Measurements from ENCODE around the gene SLC46A1.

Gene SLC46A1

DNA sequence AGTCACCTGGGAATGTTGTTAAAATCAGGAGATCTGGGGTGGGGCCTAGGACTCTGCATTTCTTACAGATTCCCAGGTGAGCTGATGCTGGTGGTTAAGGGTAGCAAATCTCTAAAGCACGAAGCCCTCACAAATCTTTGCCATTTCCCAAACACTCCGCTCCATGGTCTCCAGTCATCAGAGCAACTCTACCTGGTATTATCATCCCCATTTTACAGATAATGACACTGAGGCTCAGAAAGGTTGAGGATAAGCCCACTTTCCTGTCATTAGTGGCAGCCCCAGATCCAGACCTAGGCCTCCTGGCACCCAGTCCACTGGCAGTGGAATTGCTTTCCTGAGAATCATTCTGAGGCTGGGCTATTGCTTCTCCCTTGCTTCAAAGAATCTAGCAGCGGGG lies 8.7 kb downstream of the SLC46A1 start:
- no peaks in the 10 kb centered on the region for H3F3A ChIP-seq (ENCODE audit: insufficient read depth)
- no peak overlapping the region for H3K9ac ChIP-seq (ENCODE audit: low read length)
- no peak overlapping the region for H3K4me3 ChIP-seq (ENCODE audit: insufficient read depth, low read length, poor library complexity, severe bottlenecking)
- no peaks in the 10 kb centered on the region for H4K20me1 ChIP-seq (ENCODE audit: low read depth, low read length)
- H3K36me3 ChIP-seq (ENCODE audit: low read length): no peaks in the 10 kb centered on the region
- no peak overlapping the region for H2AFZ ChIP-seq (ENCODE audit: low read depth, low read length, severe bottlenecking)
- no peaks in the 10 kb centered on the region for H3K27me3 ChIP-seq (ENCODE audit: low read length)
- TF ChIP-seq EZH2phosphoT487 (conservative IDR thresholded peaks at IDR 0.05; ENCODE audit: low read length): no peak
- TF ChIP-seq, protein P1, sequence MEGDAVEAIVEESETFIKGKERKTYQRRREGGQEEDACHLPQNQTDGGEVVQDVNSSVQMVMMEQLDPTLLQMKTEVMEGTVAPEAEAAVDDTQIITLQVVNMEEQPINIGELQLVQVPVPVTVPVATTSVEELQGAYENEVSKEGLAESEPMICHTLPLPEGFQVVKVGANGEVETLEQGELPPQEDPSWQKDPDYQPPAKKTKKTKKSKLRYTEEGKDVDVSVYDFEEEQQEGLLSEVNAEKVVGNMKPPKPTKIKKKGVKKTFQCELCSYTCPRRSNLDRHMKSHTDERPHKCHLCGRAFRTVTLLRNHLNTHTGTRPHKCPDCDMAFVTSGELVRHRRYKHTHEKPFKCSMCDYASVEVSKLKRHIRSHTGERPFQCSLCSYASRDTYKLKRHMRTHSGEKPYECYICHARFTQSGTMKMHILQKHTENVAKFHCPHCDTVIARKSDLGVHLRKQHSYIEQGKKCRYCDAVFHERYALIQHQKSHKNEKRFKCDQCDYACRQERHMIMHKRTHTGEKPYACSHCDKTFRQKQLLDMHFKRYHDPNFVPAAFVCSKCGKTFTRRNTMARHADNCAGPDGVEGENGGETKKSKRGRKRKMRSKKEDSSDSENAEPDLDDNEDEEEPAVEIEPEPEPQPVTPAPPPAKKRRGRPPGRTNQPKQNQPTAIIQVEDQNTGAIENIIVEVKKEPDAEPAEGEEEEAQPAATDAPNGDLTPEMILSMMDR (IDR thresholded peaks at IDR 0.05; ENCODE audit: insufficient read depth, low read length, poor library complexity, severe bottlenecking): no peak
- H3K79me2 ChIP-seq (ENCODE audit: insufficient read depth, low read length): no peaks in the 10 kb centered on the region
- no peaks in the 10 kb centered on the region for H3K9me3 ChIP-seq (ENCODE audit: insufficient read depth, low read length)
- no peak overlapping the region for H3K4me2 ChIP-seq (ENCODE audit: low read depth, low read length, poor library complexity, severe bottlenecking)
- H3K27ac ChIP-seq (ENCODE audit: low read depth, low read length): no peak overlapping the region
- H3K9me2 ChIP-seq (replicated peaks; ENCODE audit: insufficient read depth, low read length): no peaks in the 10 kb centered on the region

DNA sequence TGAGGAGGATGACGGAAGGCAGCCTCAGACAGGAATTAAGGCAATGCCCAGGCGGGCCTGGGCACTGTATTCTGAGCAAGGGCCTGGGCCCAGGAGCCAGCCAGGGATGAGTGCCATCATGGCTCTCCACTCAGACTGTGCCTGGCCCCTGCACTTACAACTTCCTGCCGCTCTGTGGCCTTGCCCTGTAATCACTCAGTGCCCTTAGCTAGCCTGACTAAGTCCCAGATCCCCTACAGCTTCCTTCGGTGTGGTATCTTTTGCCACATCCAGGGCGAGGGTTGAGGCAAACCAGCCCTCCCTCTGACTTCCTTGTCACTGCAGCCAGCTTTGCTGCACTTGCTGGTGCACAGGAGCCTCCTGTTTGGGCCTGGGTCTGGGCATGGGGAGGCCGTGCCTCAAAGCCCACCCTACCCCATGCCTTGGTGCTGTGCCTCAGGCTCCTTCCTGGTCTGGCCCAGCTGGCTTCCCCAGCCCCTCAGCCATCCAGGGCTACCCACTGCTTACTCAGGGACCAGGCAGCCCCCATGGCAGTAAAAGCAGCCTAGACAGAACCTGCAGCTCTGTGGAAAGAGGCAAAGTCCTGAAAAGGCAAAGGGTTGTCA lies 9.3 kb downstream of the SLC46A1 start:
- H2AFZ ChIP-seq (ENCODE audit: low read depth, low read length, severe bottlenecking): no peak overlapping the region
- H3K9ac ChIP-seq (ENCODE audit: low read length): no peak overlapping the region
- no peaks in the 10 kb centered on the region for H3F3A ChIP-seq (ENCODE audit: insufficient read depth)
- H3K4me3 ChIP-seq (ENCODE audit: insufficient read depth, low read length, poor library complexity, severe bottlenecking): no peak overlapping the region
- H3K27ac ChIP-seq (ENCODE audit: low read depth, low read length): no peak overlapping the region
- no peaks in the 10 kb centered on the region for H3K27me3 ChIP-seq (ENCODE audit: low read length)
- no peaks in the 10 kb centered on the region for H3K9me2 ChIP-seq (replicated peaks; ENCODE audit: insufficient read depth, low read length)
- H3K4me2 ChIP-seq (ENCODE audit: low read depth, low read length, poor library complexity, severe bottlenecking): no peak overlapping the region
- no peak for TF ChIP-seq EZH2phosphoT487 (conservative IDR thresholded peaks at IDR 0.05; ENCODE audit: low read length)
- TF ChIP-seq, protein P1 (IDR thresholded peaks at IDR 0.05; ENCODE audit: insufficient read depth, low read length, poor library complexity, severe bottlenecking): no peak
- H3K9me3 ChIP-seq (ENCODE audit: insufficient read depth, low read length): no peaks in the 10 kb centered on the region
- H3K36me3 ChIP-seq (ENCODE audit: low read length): no peaks in the 10 kb centered on the region
- no peaks in the 10 kb centered on the region for H3K79me2 ChIP-seq (ENCODE audit: insufficient read depth, low read length)
- H4K20me1 ChIP-seq (ENCODE audit: low read depth, low read length): no peaks in the 10 kb centered on the region

DNA sequence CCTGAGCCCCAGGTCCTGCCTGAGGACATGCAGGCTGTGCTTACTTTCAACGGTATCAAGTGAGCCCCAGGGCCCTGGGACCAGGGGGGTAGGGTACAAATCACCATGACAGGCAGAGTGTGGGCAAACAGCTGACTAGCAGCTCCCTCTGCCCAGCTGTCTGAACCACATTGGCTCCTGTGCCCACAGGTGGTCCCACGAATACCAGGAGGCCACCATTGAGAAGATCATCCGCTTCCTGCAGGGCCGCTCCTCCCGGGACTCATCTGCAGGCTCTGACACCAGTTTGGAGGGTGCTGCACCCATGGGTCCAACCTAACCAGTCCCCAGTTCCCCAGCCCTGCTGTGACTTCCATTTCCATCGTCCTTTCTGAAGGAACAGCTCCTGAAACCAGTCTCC lies 10.0 kb downstream of the SLC46A1 start:
- Histone ChIP-seq H3K27ac (ENCODE audit: low read depth, low read length) (no peak overlapping the region), H3K4me2 (ENCODE audit: low read depth, low read length, poor library complexity, severe bottlenecking) (no peak overlapping the region)

More for the DNA sequence above, 10.0 kb downstream of the SLC46A1 start:
- Histone ChIP-seq H3K36me3 (ENCODE audit: low read length) (no peaks in the 10 kb centered on the region), H3K9ac (ENCODE audit: low read length) (no peak overlapping the region), H2AFZ (ENCODE audit: low read depth, low read length, severe bottlenecking) (no peak overlapping the region), H3K4me3 (ENCODE audit: insufficient read depth, low read length, poor library complexity, severe bottlenecking) (no peak overlapping the region), H3K9me3 (ENCODE audit: insufficient read depth, low read length) (no peaks in the 10 kb centered on the region), H3K9me2 (replicated peaks; ENCODE audit: insufficient read depth, low read length) (no peaks in the 10 kb centered on the region), H3K27me3 (ENCODE audit: low read length) (no peaks in the 10 kb centered on the region), H3F3A (ENCODE audit: insufficient read depth) (no peaks in the 10 kb centered on the region), H3K79me2 (ENCODE audit: insufficient read depth, low read length) (no peaks in the 10 kb centered on the region), H4K20me1 (ENCODE audit: low read depth, low read length) (no peaks in the 10 kb centered on the region)
- no peak for TF ChIP-seq EZH2phosphoT487 (conservative IDR thresholded peaks at IDR 0.05; ENCODE audit: low read length)
- TF ChIP-seq, protein P1 (IDR thresholded peaks at IDR 0.05; ENCODE audit: insufficient read depth, low read length, poor library complexity, severe bottlenecking): no peak
